ENCODE measurements around the gene FAM187B.

Gene FAM187B

GRCh38 chr19:35231956-35232645 lies 3.6 kb upstream of the FAM187B start:
- TF ChIP-seq CTCF (conservative IDR thresholded peaks at IDR 0.05; ENCODE audit: control insufficient read depth, insufficient read depth, low read depth, low read length), result no peak
- no peak for DNase-seq (ENCODE audit: low read depth)
- H3K4me3 ChIP-seq (ENCODE audit: control insufficient read depth, low read depth, low read length), result no peak overlapping the region

- no peak for DNase-seq (ENCODE audit: low read depth)
- TF ChIP-seq CTCF (conservative IDR thresholded peaks at IDR 0.05; ENCODE audit: control insufficient read depth, insufficient read depth, low read depth, low read length), result no peak
- H3K4me3 ChIP-seq (ENCODE audit: control insufficient read depth, low read depth, low read length), result no peak overlapping the region
Measured at GRCh38 chr19:35229601-35230000, 1.1 kb upstream of the FAM187B start.

- TF ChIP-seq CTCF (conservative IDR thresholded peaks at IDR 0.05; ENCODE audit: control insufficient read depth, insufficient read depth, low read depth, low read length), result no peak
- DNase-seq (ENCODE audit: low read depth), result no peak
Measured at GRCh38 chr19:35226748-35227147, 1.8 kb downstream of the FAM187B start.

GRCh38 chr19:35225951-35226350 lies 2.6 kb downstream of the FAM187B start:
- no peak for DNase-seq (ENCODE audit: low read depth)
- no peak for TF ChIP-seq CTCF (conservative IDR thresholded peaks at IDR 0.05; ENCODE audit: control insufficient read depth, insufficient read depth, low read depth, low read length)
- no peak overlapping the region for H3K4me3 ChIP-seq (ENCODE audit: control insufficient read depth, low read depth, low read length)

More at GRCh38 chr19:35226748-35227147, 1.8 kb downstream of the FAM187B start:
- H3K4me3 ChIP-seq (ENCODE audit: control insufficient read depth, low read depth, low read length), result no peak overlapping the region

- no peak overlapping the region for H3K4me3 ChIP-seq (ENCODE audit: control insufficient read depth, low read depth, low read length)
- TF ChIP-seq CTCF (conservative IDR thresholded peaks at IDR 0.05; ENCODE audit: control insufficient read depth, insufficient read depth, low read depth, low read length), result no peak
- DNase-seq (ENCODE audit: low read depth), result no peak
Measured at GRCh38 chr19:35224681-35225571, 3.6 kb downstream of the FAM187B start.

- TF ChIP-seq CTCF (conservative IDR thresholded peaks at IDR 0.05; ENCODE audit: control insufficient read depth, insufficient read depth, low read depth, low read length), result no peak
- peak; percentile 56 for DNase-seq (ENCODE audit: low read depth)
Measured at GRCh38 chr19:35223862-35224505, 4.6 kb downstream of the FAM187B start.

More at GRCh38 chr19:35223862-35224505, 4.6 kb downstream of the FAM187B start:
- no peak overlapping the region for H3K4me3 ChIP-seq (ENCODE audit: control insufficient read depth, low read depth, low read length)

Data from fibroblast of mammary gland (primary cell).